Stimulated activated CD4-positive, alpha-beta T cell treated with anti-CD3 and anti-CD28 coated beads, Interleukin-4, amount 100 ng/mL, for 24 hours (primary cell): Measurements from ENCODE around the gene PSMB10.

Source experiments
- DNase-seq: peaks from one replicate; pipeline ENCODE4 v3.0.0-alpha.2; 2020

PSMB10 gene

DNA sequence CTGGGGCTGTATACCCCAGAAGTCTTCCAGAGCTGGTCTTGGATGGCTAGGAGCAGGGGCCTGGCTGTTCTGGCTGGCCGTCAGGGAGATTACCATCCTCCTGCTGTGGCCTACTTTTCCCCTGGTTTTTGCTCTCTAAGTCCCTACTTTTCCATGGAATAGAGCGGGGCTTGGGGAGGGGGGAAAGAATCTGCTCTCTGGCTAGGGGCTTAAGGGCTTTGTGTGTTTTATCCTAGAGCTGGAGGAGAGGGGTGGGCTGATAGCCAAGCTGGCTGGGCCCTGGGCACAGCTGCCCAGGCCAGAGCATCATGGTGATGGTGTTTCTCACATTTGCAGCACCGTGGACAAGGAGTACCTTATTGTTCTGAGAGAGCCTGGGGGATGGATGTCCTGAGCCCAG, 48.3 kb downstream of the PSMB10 start:
- DNase-seq: no peak

- no peak for DNase-seq
These were observed 50.3 kb downstream of the PSMB10 start for GRCh38 chr16:67886387-67886786.

DNA sequence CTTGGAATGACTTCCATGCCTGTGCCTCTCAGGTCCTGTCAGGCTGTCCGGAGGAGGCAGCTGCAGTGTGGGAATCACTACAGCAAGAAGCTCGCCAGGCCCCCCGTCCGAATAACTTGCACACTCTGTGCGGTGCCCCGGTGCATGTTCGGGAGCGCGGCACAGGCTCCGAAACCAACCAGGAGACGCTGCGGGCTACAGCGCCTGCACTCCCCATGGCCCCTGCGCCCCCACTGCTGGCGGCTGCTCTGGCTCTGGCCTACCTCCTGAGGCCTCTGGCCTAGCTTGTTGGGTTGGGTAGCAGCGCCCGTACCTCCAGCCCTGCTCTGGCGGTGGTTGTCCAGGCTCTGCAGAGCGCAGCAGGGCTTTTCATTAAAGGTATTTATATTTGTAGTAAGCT, 50.7 kb downstream of the PSMB10 start:
- no peak for DNase-seq

DNA sequence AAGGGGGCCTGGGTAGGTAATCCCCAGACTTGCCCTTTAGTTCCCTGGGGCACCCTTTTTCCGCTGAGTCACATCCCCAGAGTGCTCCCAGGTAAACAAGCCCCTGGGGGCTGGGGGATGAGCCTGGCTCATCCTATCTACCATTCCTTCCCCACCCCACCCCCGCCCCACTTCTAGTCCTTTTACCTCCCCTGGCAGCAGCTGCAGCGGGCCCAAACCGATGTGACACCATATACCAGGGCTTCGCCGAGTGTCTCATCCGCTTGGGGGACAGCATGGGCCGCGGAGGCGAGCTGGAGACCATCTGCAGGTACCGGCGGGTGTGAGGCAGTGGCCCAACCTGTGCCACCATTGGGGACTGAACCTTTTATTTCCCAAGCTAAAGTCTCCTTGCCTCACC, 51.1 kb downstream of the PSMB10 start:
- DNase-seq: no peak

GRCh38 chr16:67884684-67885083, 52.0 kb downstream of the PSMB10 start, which contains the start of gene NRN1L:
Gene NRN1L, plus strand, starts transcription at chr16:67884885. Its CDS starts 19 bp downstream, at chr16:67884904.
- no peak for DNase-seq
